ENCODE data around the gene SSH3.

The SSH3 gene

GRCh38 chr11:67267188-67268080 is 35.9 kb upstream of the SSH3 start:
- no peak for DNase-seq (ENCODE audit: low read depth in 2 of 2)

GRCh38 chr11:67268081-67268961 is 35.0 kb upstream of the SSH3 start:
- peak; percentile 64 to 69 for DNase-seq (ENCODE audit: low read depth in 2 of 2)

GRCh38 chr11:67268962-67269268 is 34.4 kb upstream of the SSH3 start:
- DNase-seq (ENCODE audit: low read depth in 2 of 2) = no peak

GRCh38 chr11:67269401-67270255 is 33.7 kb upstream of the SSH3 start:
- DNase-seq (ENCODE audit: low read depth in 2 of 2) = no peak

GRCh38 chr11:67270256-67271204 is 32.8 kb upstream of the SSH3 start:
- DNase-seq (ENCODE audit: low read depth in 2 of 2) = no peak

GRCh38 chr11:67271205-67271540 is 32.2 kb upstream of the SSH3 start:
- no peak for DNase-seq (ENCODE audit: low read depth in 2 of 2)

GRCh38 chr11:67271541-67272284 is 31.6 kb upstream of the SSH3 start:
- DNase-seq (ENCODE audit: low read depth in 2 of 2) = no peak

- DNase-seq (ENCODE audit: low read depth in 2 of 2) = no peak
Measured at GRCh38 chr11:67272327-67273259, 30.7 kb upstream of the SSH3 start.

GRCh38 chr11:67273260-67273990 is 29.9 kb upstream of the SSH3 start:
- no peak for DNase-seq (ENCODE audit: low read depth in 2 of 2)

- no peak for DNase-seq (ENCODE audit: low read depth in 2 of 2)
Measured at GRCh38 chr11:67274768-67275605, 28.3 kb upstream of the SSH3 start.

GRCh38 chr11:67275606-67276409 is 27.5 kb upstream of the SSH3 start:
- no peak for DNase-seq (ENCODE audit: low read depth in 2 of 2)

GRCh38 chr11:67276781-67277230 is 26.5 kb upstream of the SSH3 start:
- DNase-seq (ENCODE audit: low read depth in 2 of 2) = no peak

- peak; percentile 82 to 84 for DNase-seq (ENCODE audit: low read depth in 2 of 2)
Measured at GRCh38 chr11:67277231-67277961, 25.9 kb upstream of the SSH3 start.

GRCh38 chr11:67278135-67278938 is 25.0 kb upstream of the SSH3 start:
- DNase-seq (ENCODE audit: low read depth in 2 of 2) = no peak
